Measurements from ENCODE around the gene TCERG1L. TPM values are rescaled to one million over a fixed set of nuclear protein-coding genes. Genes with fewer than 3 reads are reported as not detected.

The TCERG1L gene
- total and polyA plus RNA-seq, 9 of the 15 experiments (the other 6 are each of a cell fraction or from before 2014, with no cell fraction given) = not detected

DNA sequence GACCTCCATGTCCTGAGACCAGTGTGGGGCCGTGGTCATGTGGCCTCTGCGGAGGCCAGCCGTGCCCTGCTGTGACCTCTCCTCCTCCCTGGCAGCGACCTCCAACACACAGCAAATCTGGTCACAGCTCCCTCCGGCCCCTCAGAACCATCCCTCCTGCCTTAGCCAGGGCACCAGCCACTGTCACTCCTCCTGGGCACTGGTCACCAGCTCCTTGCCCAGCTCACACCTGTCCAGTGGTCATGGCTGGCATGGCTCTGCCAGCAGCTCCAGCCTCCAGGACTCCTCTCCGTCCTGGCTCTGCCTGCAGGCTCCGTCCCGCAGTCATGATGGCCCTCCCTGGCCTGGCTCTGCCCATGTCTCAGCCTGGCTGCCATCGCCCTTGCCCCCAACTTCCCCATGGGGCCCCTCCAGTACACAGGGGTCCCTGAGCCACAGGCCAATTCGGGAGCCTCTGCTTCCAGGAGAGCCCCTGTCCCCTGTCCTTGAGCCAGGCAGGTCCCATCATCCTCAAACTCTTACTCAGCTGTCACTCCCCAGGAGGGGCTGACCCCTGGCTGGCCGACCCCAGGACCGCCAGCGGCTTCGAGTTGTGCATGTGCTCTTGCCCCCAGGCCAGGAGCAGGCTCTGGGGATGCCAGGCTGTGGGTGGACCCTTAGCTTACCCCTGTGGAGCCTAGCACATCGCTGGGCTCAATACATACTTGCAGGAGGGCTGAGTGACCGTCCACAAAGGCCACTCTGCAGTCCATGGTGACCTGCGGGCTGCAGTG is 92.5 kb downstream of the TCERG1L start (continued):
- no peak for TF ChIP-seq ZNF318 (IDR thresholded peaks at IDR 0.05; ENCODE audit: borderline replicate concordance in 1 of 2, low read depth in 1 of 2)
- TF ChIP-seq, protein P1, sequence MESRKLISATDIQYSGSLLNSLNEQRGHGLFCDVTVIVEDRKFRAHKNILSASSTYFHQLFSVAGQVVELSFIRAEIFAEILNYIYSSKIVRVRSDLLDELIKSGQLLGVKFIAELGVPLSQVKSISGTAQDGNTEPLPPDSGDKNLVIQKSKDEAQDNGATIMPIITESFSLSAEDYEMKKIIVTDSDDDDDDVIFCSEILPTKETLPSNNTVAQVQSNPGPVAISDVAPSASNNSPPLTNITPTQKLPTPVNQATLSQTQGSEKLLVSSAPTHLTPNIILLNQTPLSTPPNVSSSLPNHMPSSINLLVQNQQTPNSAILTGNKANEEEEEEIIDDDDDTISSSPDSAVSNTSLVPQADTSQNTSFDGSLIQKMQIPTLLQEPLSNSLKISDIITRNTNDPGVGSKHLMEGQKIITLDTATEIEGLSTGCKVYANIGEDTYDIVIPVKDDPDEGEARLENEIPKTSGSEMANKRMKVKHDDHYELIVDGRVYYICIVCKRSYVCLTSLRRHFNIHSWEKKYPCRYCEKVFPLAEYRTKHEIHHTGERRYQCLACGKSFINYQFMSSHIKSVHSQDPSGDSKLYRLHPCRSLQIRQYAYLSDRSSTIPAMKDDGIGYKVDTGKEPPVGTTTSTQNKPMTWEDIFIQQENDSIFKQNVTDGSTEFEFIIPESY (CRISPR knock-in tag; IDR thresholded peaks at IDR 0.05) = no peak
- no peak for TF ChIP-seq EP400 (IDR thresholded peaks at IDR 0.05)
- TF ChIP-seq GABPA (tag; conservative IDR thresholded peaks at IDR 0.05; ENCODE audit: low read depth) = no peak
- TF ChIP-seq ZNF445 (CRISPR knock-in tag; IDR thresholded peaks at IDR 0.05; ENCODE audit: low read depth) = no peak
